ENCODE measurements around the gene S100PBP. TPM values are rescaled to one million over a fixed set of nuclear protein-coding genes. Genes with fewer than 3 reads are reported as not detected.

S100PBP gene
- total RNA-seq, 2 experiments from 2014 or later, result 34.8 to 35.6 TPM

GRCh38 chr1:32813941-32814739, 3.3 kb upstream of the S100PBP start:
- CTCF ChIA-PET, result no interaction called here

DNA sequence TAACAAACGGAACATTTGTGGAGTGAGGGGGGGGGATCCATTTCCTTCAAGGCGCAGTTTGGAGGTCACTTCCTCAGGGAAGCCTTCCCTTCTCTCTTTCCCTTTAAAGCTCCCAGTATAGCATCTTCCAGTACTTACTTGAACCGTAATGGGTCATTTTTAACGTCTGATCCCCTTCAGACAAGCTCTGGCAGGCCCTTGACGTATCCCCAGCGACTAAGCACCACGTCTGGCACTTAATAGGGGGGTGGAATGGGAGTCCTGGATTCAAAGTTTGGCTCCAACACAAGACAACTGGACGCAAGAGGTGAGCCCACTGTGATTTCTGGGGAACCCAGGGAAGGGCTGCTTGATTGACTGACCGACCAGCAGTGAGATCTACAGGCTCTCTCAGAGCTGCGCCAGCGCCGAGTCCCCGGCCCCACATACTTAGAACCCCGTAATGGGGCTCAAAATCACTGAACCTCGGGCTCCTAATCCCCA, 736 bp upstream of the S100PBP start:
- CTCF ChIA-PET, result interaction anchor here (1.0 to 1.2 kb wide), 2 partner anchors 28 to 281 kb away, joined by 3 to 4 read pairs; no protein-coding TSS in a partner anchor
- POLR2A ChIA-PET, result interaction anchor here (0.6 kb wide), 1 partner anchor 546 kb away, joined by 6 read pairs; no protein-coding TSS in a partner anchor

More at GRCh38 chr1:32813941-32814739, 3.3 kb upstream of the S100PBP start:
- POLR2A ChIA-PET, result no interaction called here

DNA sequence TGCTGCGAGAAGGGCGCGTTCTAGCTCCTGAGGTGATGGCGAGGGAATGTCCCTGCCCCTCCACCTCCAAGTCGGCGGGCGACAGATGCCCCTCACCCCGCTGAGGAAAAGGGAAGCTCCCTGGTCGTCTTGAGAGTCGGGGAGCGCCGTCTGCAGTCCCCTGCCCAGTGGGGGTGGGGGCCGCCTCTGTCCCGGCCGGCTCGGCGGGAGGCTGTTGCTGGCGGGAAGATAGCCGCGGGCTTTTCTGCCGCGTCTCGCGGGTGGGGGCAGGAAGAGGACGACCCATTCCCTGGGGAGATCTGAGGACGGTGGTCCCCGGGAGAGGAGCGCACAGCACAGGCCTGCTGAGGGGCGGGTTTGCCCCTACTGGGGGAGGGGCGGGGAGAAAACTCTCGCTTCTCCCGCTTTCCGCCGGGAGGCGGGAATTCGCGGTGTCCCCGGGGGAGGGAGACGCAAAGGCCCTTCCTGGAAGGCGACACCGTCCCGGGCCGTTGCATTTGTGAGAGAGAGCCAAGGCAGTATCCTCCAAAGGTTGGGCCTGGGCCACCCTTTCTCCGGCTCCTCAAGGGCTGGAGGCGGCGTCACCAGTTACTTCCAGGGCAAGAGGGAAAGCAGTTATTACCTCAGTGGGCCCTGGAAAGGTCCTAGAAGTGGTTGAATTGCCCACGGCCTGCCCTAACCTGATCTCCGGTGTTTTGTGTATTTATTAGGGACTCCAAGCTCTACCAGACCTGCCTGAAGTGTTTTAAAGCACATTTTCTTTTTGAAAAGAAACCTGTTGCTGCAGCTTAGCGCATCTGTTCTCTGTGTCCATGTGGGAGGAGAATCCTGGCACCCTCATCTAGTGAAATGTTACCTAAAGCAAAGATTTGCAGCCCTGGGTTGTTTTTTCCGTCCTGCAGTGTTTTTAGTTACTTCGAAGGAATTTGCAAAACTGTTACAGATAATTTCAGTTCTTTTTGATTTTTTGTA, 648 bp downstream of the S100PBP start:
- ChIA-PET CTCF (interaction anchor here (0.6 to 2.1 kb wide), 4 partner anchors 9 to 604 kb away, joined by 3 to 5 read pairs (median 3); no protein-coding TSS in a partner anchor), POLR2A (interaction anchor here (0.6 to 0.7 kb wide), 2 partner anchors 137 to 163 kb away, joined by 3 read pairs; no protein-coding TSS in a partner anchor)

- POLR2A ChIA-PET, result interaction anchor here (0.7 kb wide), 1 partner anchor 136 kb away, joined by 3 read pairs; no protein-coding TSS in a partner anchor
- CTCF ChIA-PET, result interaction anchor here (1.2 to 2.1 kb wide), 2 partner anchors 8 to 20 kb away, joined by 3 to 5 read pairs; no protein-coding TSS in a partner anchor
Observed at GRCh38 chr1:32818804-32819541, 1.5 kb downstream of the S100PBP start.

DNA sequence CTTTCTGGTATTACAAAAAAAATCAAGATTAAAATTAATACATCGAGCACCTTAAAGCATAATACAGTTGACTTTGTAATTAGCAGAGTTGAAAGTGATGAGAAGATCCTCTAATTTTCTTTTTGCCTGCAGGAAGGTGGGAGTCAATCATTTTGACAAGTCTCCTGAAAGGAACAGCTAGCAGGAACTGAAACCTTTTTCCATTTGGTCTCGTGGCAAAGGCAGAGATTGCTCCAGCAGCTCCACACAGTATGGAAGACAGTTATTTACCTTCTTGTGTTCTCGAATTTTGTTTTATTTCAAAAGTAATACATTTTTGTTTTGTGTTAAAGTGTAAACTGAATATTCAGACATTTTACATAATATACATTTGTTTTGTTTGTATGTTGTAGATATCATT, 7.7 kb downstream of the S100PBP start:
- ChIA-PET CTCF (interaction anchor here (1.3 kb wide), 1 partner anchor 113 kb away, joined by 3 read pairs; no protein-coding TSS in a partner anchor), POLR2A (interaction anchor here (0.7 kb wide), 1 partner anchor 194 kb away, joined by 3 read pairs; no protein-coding TSS in a partner anchor)

GRCh38 chr1:32828341-32828740, 10.9 kb downstream of the S100PBP start:
- POLR2A ChIA-PET, result no interaction called here

DNA sequence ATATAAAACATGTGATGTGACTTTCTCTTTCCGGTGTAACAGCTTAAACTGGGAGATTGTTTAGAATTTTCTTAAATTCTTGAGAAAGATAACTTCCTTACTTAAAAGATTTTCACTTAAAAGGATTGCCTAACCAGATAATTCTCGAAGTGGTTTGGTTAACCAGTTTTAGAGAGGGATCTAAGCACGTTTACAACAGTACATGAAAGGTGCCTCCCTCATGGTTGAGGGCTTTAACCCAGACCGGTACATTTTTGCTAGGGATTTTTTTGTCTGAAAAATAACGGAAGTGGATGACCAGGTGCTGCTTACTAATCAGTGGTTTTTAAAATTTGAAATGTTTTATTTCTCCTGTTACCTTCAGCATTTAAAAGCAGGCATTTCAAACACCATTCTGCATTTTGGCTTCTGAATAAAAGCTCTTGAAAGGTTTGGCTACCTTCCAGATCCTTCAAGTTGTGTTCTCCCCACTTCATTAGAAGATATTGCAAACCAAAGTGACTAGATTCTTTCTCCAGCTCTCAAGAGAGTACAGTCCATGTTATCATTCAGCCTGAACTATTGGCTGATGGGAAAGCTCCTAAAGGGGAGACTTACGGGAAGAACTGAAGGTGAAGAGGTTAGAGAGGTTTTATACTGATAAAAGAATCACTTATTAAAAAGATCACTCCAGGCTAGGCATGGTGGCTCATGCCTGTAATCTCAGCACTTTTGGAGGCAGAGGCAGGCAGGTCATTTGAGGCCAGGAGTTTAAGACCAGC, 12.8 kb downstream of the S100PBP start:
- ChIA-PET POLR2A (no interaction called here), CTCF (interaction anchor here (0.7 to 1.5 kb wide), 2 partner anchors 118 to 535 kb away, joined by 3 to 4 read pairs; no protein-coding TSS in a partner anchor)

More at GRCh38 chr1:32828341-32828740, 10.9 kb downstream of the S100PBP start:
- CTCF ChIA-PET, result no interaction called here

- CTCF ChIA-PET, result interaction anchor here (0.7 kb wide), 1 partner anchor 298 kb away, joined by 3 read pairs; no protein-coding TSS in a partner anchor
- POLR2A ChIA-PET, result no interaction called here
Observed at GRCh38 chr1:32831878-32832277, 14.4 kb downstream of the S100PBP start.

DNA sequence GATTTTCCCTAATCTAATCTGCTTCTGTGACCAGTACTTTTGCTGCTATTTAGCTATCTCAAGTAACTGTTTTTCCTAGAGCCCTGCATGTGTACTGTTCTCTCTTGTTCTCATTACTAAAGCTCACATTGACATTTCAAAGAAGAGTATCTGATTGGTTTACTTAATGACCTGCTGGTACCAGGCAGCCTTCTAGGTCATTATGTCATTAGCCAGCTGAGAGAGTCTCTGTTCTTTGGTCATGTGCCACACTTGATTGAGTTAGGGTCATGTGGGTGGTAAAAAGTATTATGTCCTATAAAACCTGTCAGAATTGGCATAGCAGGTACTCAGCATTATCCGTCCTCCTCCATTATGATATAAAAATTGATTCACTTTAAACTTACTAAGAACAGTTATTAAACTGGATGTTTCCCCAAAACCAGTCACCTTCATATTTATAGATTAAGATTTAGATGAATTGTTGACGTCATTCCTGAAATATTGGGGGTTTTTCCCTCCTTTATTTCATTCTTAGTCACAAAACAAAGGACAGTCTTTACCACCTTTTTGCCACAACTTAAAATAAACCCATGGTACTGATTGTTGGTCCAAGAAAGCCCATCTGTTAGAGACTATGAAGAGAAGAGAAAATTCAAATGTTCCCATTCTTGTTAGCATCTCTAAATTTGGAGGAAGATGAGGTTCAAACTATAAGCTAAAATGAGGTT, 31.1 kb downstream of the S100PBP start:
- ChIA-PET CTCF (interaction anchor here (0.7 kb wide), 1 partner anchor 23 kb away, joined by 3 read pairs; no protein-coding TSS in a partner anchor), POLR2A (no interaction called here)

DNA sequence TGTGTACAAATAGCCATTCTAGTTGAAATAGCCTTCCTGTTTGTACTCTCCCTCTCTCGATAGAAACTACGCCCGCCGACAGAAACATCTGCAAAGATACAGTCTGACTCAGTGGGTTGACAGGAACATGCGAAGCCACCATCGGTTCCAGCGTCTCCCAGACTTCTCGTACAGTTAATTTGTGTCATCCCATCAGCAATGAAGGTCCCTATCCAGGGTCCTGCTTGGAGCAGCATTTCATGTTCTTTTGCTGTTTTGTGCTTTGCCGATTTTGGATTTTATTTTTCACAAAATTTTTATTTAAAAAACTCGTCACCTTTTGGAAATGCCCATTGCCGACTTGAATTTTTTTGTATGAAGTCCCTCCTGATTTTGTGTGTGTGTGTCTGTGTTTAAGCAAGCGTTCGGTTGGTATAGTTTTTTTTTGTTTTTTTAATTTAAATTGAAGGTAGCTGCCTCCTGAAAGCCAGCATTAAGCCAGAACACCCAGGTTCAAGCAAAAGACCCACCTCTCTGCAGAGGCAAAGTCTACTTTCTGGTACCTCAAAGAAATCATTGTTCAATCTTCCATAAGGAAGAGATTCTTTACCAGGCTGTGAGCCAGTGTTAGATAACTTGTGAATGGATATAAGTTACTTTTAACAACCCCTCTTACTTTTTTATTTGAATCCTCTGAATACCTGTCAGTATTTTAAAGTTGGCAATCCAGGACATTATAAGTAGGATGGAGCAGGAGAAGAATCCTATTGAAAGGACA, 38.6 kb downstream of the S100PBP start:
- ChIA-PET POLR2A (no interaction called here), CTCF (no interaction called here)

GRCh38 chr1:32858136-32858535, 40.7 kb downstream of the S100PBP start:
- ChIA-PET POLR2A (no interaction called here), CTCF (no interaction called here)

GRCh38 chr1:32858791-32859190, 41.3 kb downstream of the S100PBP start:
- POLR2A ChIA-PET, result no interaction called here
- CTCF ChIA-PET, result interaction anchor here (1.1 kb wide), 1 partner anchor 14 kb away, joined by 3 read pairs; no protein-coding TSS in a partner anchor

GRCh38 chr1:32859915-32860314, 42.5 kb downstream of the S100PBP start:
- ChIA-PET POLR2A (no interaction called here), CTCF (interaction anchor here (1.3 to 1.9 kb wide), 2 partner anchors 12 to 148 kb away, joined by 3 to 7 read pairs; no protein-coding TSS in a partner anchor)

DNA sequence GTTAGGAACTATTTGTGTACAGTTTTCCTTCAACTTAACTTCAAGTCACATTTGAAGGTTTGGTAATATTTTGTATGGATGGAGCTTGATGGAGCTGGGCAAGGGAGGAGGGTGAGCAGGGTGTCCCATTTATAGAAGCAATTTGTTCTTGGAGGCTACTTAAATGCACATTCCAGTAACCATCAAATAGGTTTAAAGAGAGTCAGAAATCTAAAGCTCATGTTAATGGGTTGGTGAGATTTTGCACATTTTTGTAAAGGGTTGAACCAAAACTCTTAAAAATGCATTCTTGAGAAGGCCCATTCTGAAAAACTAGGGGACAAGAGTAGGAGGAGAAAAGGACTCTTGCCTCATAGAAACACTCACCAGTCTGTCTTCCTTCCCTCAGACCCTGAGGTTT, 43.1 kb downstream of the S100PBP start:
- POLR2A ChIA-PET, result no interaction called here
- CTCF ChIA-PET, result interaction anchor here (1.3 to 1.9 kb wide), 2 partner anchors 11 to 148 kb away, joined by 3 to 7 read pairs; no protein-coding TSS in a partner anchor

GRCh38 chr1:32861904-32862695, 44.6 kb downstream of the S100PBP start:
- ChIA-PET CTCF (interaction anchor here (0.6 to 2.3 kb wide), 3 partner anchors 10 to 150 kb away, joined by 3 to 7 read pairs (median 5); no protein-coding TSS in a partner anchor), POLR2A (interaction anchor here (0.5 kb wide), 1 partner anchor 717 kb away, joined by 4 read pairs; no protein-coding TSS in a partner anchor)

Data from activated CD8-positive, alpha-beta memory T cell treated with anti-CD3 and anti-CD28 coated beads for 36 hours (primary cell).